Stimulated activated CD8-positive, alpha-beta memory T cell treated with anti-CD3 and anti-CD28 coated beads, Interleukin-15, amount 100 ng/mL, for 24 hours (primary cell): Measurements from ENCODE around the gene DAP.
A peak's percentile ranks its signal among the peaks of the same experiment; 100 is the strongest.
"Not testable (repeated sequence)": the region's sequence is repeated elsewhere in the genome, so short reads cannot be mapped to it uniquely, and the experiment has no call there.

Source experiments
- DNase-seq: peaks from one replicate; pipeline ENCODE4 v3.0.0-alpha.2; 2020; ENCODE audit warnings: low read depth

Gene DAP

GRCh38 chr5:10761185-10761932 is at the start of gene DAP:
TSS of gene DAP (minus strand) at chr5:10761234. CDS start at chr5:10761068, 166 bp downstream.
- peak; percentile 90 for DNase-seq

GRCh38 chr5:10808347-10809226 is 47.6 kb upstream of the DAP start:
- DNase-seq = no peak

GRCh38 chr5:10801931-10802666 is 41.1 kb upstream of the DAP start:
- DNase-seq = no peak

- DNase-seq = no peak
These were observed 39.8 kb upstream of the DAP start for GRCh38 chr5:10800852-10801251.

- no peak for DNase-seq
These were observed 36.2 kb upstream of the DAP start for GRCh38 chr5:10797261-10797660.

DNA sequence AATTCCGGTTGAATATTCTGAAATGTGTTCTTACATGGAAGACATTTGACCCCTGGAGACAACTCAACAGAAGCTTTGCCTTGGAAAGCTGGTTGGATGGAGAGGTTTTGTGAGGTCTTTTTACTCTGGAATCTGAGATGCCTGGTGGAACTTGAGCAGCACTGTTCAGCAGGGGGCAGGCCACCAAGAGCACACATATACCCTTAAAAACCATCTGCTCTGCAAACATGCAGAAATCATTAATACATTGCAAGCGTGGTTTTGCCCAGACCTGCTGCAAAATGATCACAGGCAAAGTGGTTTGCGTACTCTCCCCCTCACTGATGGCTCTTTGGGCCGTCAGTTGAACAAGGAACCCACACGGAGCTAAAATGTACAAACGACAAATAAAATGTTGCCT is 32.8 kb upstream of the DAP start:
- DNase-seq = no peak

DNA sequence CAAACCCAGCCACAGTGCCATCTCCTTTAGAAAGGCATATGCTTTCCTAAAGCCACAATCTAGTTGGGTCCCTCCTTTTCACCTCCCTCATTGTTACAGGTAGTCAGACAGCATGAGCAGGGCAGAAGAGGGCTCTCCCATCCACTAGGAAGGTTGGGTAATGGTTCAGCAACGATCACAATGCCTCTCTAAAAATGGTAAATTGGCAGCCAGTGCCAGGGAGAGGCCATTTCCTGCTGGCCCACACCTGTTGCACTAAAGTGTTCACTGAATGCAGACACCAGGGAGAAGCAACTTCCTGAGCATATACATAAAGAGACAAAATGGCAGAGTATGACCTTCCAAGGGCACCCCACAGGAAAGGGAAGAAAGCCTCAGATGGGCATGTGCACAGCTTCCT is 31.3 kb upstream of the DAP start:
- no peak for DNase-seq

- DNase-seq = no peak
These were observed 28.7 kb upstream of the DAP start for GRCh38 chr5:10789726-10790125.

- DNase-seq = no peak
These were observed 28.0 kb upstream of the DAP start for GRCh38 chr5:10789021-10789420.

GRCh38 chr5:10788358-10788757 is 27.3 kb upstream of the DAP start:
- DNase-seq = no peak

GRCh38 chr5:10786835-10787234 is 25.8 kb upstream of the DAP start:
- no peak for DNase-seq

DNA sequence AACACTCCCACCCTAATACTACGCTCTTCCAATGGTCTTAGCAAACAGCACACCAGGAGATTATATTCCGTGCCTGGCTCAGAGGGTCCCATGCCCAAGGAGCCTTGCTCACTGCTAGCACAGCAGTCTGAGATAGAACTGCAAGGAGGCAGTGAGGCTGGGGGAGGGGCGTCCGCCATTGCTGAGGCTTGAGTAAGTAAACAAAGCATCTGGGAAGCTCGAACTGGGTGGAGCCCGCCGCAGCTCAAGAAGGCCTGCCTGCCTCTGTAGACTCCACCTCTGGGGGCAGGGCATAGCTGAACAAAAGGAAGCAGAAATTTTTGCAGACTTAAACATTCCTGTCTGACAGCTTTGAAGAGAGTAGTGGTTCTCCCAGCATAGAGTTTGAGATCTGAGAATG is 19.2 kb upstream of the DAP start:
- DNase-seq = not testable (repeated sequence)

DNA sequence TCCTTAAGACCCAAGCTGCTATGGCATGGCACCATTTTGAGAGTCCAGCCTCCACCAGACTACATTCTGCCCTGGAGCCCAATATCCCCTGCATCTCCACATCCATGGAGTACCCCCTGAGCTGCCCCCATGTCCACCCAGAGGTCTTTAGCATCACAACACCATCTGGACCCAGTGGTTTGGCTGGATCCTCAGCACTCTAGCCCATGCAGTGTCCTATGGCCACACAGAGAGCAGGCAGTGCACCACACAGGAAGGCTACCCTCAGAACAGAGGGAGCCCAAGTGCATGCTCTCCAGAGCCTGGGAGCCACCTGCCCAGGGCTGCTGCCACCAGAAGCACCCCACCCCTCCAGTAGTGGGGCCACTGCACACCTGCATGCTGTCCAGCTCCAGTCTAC is 18.6 kb upstream of the DAP start:
- DNase-seq = no peak

- DNase-seq = no peak
These were observed 17.3 kb upstream of the DAP start for GRCh38 chr5:10778179-10778910.

DNA sequence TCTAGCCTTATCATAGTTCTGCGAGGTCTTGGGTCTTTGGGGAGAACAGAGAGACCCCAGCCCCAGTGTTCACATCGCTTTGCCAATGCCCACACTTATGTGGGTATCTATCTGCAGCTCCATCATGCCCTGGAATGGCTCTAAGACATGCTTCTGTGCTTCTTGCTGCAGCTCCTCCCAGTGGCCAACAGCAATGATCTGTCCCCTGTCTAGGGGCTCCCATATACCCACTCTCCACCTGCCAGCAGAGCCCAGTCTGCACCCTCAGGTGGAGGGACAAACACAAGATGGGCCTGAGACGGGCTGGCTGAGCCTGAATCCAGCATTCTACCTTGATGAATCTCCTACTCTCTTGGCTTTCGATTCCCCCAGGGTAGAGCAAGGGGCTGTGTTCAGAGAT is 14.6 kb upstream of the DAP start:
- no peak for DNase-seq

DNA sequence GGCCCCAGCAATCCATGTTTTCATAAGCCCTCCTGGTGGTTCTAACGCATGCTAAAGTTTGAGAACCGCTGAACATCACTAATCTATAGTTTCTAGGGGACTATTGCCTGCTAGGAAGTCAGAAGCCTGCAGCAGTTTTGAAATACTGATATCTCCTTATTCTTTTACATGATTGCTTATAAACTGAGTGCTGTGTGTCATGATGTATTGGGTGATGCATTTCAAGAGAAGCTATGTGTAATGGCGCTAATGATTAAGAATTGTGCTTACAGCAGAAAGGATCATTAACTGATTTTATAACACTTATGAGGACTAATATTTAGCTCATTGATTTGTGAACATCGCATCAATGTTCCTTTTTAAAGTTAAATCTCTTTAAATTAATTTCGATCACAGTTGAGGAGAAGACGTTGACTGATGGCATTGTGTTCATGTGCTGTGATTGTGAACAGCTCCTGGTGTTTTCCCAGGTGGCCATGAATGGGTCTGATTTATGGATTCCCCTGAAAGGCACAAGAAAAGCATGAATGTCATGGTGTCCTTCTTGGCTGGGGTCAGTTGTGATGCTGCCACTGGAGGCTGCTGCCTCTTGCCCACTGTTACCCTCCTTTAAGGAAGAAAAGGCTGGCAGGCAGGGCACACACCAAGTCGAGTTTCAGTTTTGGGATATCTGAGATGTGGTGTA is 12.0 kb upstream of the DAP start:
- no peak for DNase-seq

- no peak for DNase-seq
These were observed 7.4 kb upstream of the DAP start for GRCh38 chr5:10768328-10768899.

DNA sequence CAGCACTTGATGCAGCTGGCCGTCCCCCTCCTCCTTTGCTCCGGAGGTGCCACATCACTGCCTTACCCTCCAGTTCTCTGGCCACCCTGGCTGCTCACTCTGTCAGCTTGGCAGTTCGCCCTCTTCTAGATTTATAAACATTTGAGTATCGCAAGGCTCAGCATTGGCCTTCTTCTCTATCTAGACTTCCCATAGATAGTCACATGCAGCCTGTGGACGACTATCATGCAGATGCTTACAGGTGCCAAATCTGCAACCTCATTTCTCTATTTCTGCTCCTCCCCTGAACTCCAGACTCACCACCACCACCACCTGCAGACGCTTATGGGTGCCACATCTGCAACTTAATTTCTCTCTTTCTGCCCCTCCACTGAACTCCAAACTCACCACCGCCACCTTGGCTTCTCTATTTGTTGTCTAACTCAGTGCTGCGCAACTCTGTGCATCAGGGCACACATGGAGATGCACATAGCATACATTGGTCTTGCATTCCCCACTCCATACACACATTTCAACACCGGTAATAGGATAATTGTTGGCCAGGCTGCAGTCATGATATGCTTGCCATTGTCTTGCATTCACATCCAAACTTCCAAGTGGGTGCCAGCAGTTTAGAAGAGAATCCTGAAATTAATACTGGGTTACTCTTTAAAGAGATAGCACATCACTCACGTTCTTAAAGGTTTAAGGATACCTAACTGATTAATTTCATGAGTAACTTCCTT is 1.9 kb upstream of the DAP start:
- DNase-seq = no peak

DNA sequence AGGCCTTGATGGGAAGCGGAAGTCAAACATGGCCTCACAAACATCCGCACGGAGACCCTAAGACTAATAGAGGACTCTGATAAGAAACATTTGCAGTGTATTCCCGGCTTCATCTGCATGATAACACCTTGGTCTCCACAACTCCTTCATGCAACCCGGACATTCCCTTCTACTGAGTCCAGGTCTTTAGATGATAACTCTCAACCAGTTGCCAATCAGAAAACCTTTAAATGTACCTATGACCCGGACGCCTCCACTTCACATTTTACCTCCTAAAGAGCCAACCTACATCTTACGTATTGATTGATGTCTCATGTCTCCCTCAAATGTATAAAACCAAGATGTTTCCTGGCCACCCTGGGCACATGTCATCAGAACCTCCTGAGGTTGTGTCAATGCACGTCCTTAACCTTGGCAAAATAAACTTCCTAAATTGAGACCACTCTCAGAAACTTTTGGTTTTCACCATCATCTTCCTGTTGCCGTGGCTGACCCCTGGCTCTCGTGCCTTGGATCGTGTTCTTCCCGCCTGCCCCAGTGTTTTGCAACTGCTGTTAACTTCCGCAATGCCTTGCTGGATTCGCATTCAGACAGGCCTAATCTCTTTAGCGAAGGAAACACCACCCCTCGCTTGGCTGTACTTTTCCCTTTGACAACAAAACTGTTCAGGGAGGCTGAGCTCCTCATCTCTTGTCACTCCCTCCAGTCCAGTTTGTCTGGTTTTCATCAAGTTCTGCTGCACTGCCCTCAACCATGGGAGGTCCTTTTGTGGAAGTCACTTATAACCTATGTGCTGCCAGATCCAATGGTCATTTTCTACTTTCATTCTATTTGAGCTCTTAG is 1.1 kb upstream of the DAP start:
- DNase-seq = no peak

GRCh38 chr5:10760921-10761184 is 181 bp downstream of the DAP start:
- DNase-seq = no peak
